Germinal center (tissue), 1 donor: ENCODE data around the gene CKLF.
A peak's percentile ranks its signal among the peaks of the same experiment; 100 is the strongest.
"Not testable (repeated sequence)": the region's sequence is repeated elsewhere in the genome, so short reads cannot be mapped to it uniquely, and the experiment has no call there.

Experiments
- DNase-seq: peaks from one replicate; pipeline ENCODE4 v3.0.0; 2012; ENCODE audit warnings: mixed read lengths, low spot score

Gene CKLF

DNA sequence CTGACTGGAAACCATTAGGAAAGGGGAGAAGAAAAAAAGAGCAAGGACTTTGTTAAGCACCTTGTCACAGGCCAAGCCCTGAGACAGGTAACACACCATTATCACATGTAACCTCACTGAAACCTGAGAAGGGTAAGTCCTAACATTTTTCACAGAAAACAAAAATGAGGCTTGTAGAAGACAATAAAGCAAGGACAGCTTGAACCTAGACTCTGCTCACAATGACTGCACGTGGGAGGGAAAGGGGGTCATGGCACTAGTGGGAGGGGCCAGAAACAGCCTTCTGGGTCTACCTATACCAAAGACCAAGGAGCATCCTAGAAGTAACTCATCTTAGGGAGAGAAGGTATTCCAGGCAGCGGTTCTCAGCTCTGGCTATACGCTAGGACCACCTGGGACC is 10.0 kb upstream of the CKLF start:
- DNase-seq: no peak

GRCh38 chr16:66543541-66543940 is 8.8 kb upstream of the CKLF start:
- no peak for DNase-seq

GRCh38 chr16:66544016-66544757 is 8.2 kb upstream of the CKLF start:
- DNase-seq: no peak

GRCh38 chr16:66547101-66547989 is 5.0 kb upstream of the CKLF start:
- no peak for DNase-seq

GRCh38 chr16:66548068-66548467 is 4.3 kb upstream of the CKLF start:
- DNase-seq: no peak

DNA sequence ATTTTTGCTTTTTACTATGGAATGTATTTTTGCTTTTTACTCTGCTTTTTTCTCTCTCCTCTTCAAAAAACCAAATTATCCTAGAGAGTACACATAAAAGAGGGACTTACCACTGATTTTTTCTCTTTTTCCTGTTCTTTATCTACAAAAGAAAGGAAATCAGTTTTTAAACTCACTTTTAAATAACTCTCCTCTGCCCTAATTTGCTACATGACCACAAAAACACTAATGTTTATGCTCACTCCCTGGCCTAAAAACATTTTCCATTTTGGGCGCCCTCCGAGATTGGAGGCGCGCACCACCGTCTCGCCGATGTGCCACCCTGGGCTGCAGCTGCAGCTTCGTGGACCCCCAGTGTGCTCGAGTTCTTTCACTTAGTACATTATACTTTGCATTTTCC is 3.5 kb upstream of the CKLF start:
- DNase-seq: peak; percentile 44

- peak; percentile 62 for DNase-seq
These were observed 2.9 kb upstream of the CKLF start, which contains the start of gene TK2 for GRCh38 chr16:66549284-66550131. Gene TK2 (minus strand): TSS chr16:66550122. CDS start chr16:66550061, 61 bp downstream.

DNA sequence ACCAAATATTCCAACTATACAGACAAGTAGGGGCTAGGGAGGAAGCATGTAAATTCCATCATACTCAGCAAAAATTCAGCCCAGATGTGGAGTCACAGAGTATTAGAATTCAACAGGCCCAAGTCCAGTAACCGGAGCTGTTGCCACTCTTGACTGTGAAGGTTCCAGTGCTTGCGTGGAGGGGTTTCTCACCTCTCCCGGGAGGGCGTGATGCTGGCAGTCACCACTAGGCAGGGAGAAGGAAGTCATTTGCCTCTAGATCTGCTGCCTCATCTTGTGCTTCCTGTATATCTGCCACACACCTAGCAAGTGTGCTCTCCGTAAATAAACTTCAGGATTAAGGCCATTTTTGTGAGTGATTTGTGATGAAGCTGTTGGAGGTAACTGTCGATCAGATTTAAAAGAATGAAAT is 1.0 kb upstream of the CKLF start:
- DNase-seq: peak; percentile 69

DNA sequence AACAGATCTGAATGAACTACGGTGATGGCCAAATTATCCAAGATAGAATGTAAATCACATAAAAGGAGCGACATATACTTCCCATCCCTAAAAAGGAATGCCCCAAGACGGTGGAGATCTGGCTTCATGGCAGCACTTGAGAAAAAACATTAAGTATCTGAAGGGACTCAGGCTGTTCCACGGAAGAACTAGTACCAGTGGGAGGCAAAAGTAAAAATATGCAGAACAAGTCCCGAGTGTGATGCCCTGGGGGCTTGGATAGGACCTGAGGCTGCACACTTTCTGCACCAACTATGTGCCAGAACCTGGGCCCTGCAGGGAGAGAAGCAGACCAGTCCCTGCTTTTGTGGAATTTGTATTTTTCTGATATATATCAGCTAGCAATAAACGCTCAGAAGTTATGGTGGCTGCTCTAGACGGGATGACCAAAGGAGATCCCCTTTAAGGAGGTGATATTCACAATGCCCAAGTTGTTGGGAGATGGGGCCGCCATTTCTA is 539 bp upstream of the CKLF start:
- no peak for DNase-seq

- no peak for DNase-seq
These were observed 847 bp downstream of the CKLF start for GRCh38 chr16:66553223-66553622.

GRCh38 chr16:66554021-66554420 is 1.6 kb downstream of the CKLF start:
- DNase-seq: no peak

GRCh38 chr16:66554495-66554894 is 2.1 kb downstream of the CKLF start:
- no peak for DNase-seq

GRCh38 chr16:66560107-66560506 is 7.7 kb downstream of the CKLF start:
- DNase-seq: no peak

DNA sequence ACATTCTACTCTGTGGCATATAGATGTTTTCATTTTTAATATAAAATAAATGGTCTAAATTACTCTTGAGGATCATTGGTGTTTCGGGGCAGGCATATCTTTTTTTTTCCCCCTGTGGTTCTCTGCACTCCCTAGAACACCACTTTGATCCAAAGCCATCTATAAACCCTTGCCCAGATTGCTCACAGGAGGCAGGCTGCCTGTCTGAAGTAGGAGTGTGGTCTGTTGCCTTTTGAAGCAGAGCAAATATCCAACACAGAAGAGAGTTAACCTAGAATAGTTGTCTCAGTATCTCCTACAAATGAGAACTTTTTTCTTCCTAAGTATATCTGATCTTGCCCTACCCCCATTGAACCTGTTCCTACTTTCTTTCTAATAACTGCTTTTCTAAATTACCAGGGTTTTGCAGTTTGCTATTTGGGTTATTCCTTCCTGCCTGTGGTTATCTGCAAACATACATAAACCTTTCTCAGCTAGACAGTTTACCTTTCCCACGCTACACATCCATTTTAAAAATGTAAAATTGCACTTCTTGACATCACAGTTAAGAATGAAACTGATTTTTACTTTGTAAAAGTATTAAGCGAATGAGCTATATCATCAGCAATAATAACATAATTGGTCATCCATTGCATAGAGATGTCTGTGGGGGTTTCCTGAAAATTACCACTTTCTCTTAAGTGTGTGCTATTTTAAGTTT is 9.2 kb downstream of the CKLF start:
- DNase-seq: no peak

DNA sequence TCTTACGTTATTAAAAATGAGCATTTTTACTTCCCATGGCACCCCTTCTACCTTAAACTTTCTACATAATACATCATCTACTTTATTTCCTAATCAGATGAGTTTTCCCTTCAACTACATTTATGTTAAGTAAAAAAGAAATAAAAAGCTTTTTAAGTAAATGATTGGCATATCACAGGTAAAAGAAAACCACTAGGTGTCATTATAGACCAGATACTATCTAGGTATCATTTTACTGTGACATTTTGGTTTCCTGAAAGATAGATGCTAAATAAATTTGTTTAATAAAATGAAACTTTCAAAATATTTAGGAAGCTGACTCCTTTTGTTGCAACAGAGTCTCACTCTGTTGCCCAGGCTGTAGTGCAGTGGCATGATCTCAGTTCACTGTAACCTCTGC is 10.0 kb downstream of the CKLF start:
- DNase-seq: no peak

DNA sequence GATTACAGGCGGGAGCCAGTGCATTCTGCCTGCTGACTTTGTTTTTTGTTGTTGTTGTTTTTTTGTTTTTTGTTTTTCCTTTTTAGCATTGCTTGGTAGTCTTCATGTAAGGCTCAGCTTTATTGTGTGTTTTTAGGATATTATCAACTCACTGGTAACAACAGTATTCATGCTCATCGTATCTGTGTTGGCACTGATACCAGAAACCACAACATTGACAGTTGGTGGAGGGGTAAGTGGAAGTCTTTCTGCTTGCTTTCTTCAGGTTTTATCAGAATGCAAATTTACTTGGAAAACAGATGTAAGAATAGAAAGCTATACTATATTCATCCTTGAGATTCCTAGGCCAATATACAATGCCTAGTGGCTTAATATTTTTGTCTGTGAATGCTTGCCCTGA is 10.6 kb downstream of the CKLF start:
- no peak for DNase-seq

- DNase-seq: no peak
These were observed 11.4 kb downstream of the CKLF start for GRCh38 chr16:66563574-66564334.

- DNase-seq: no peak
These were observed 13.9 kb downstream of the CKLF start, which contains the start of gene CMTM1 for GRCh38 chr16:66566051-66566901. Gene CMTM1 (plus strand): TSS chr16:66566439. CDS start chr16:66566514, 75 bp downstream.

DNA sequence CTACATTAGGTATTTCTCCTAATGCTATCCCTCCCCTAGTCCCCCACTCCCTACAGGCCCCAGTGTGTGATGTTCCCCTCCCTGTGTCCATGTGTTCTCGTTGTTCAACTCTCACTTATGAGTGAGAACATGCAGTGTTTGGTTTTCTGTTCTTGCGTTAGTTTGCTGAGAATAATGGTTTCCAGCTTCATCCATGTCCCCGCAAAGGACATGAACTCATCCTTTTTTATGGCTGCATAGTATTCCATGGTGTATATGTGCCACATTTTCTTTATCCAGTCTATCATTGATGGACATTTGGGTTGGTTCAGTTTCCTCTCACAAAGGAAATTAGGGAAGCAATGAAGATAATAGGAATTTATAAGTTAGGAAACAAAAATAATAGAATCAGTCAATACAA is 14.9 kb downstream of the CKLF start:
- not testable (repeated sequence) for DNase-seq

DNA sequence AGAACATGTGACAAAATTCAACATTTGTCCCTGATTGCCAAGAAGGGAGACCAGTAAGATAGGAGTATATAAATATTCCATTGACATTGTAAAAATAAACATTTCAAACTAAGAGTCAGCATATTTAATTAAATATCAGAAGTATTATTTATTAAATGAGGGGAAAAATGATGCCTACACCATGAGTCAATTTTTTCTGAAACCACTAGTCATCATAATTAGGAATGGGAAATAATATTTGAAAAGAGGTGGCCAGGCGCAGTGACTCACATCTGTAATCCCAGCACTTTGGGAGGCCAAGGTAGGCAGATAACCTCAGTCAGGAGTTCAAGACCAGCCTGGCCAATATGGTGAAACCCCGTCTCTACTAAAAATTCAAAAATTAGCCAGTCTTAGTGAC is 16.0 kb downstream of the CKLF start:
- DNase-seq: no peak
